Stimulated activated CD8-positive, alpha-beta memory T cell treated with anti-CD3 and anti-CD28 coated beads, Interleukin-2, amount 100 ng/mL, for 1 hour (primary cell): ENCODE data around the gene GPN1.
"Not testable (repeated sequence)": the region's sequence is repeated elsewhere in the genome, so short reads cannot be mapped to it uniquely, and the experiment has no call there.

Source experiments
- DNase-seq, 2 donors: peaks; one replicate each; pipeline ENCODE4 v3.0.0-alpha.2; 2020; ENCODE audit warnings: low read depth in 2 of 2

The GPN1 gene

DNA sequence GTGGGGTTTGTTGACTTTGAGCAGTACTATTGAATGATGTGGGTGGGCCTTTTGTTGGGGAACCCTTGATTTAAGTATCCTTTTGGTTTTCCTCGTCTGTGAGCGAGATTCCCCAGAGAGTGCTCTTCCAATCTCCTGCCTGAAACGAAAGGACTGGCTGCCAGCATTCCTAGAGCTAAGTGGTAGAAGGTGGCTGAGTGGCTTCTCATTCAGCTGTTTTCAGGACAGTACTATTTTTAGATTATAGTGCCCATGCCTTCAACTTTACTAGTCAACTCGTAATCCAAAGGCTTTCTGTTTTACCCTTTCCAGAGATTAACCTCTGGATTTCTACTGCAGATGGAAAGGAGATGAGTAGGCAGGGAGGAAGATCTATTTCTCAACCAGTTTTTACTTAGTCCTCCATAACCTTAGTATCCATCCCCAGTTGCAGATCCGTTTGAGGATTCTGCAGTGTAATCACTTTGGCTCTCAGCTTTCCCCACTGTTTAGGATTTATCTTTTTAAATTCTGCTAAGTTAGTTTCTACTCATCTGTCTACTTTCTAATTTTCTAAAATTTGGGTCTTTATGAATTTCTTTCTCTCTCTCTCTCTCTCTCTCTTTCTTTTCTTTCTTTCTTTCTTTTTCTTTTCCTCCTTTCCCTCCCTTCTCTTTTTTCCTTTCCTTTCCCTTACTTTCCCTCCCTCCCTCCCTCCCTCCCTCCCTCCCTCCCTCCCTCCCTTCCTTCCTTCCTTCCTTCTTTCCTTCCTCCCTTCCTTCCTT lies 44.1 kb downstream of the GPN1 start:
- DNase-seq, result no peak

DNA sequence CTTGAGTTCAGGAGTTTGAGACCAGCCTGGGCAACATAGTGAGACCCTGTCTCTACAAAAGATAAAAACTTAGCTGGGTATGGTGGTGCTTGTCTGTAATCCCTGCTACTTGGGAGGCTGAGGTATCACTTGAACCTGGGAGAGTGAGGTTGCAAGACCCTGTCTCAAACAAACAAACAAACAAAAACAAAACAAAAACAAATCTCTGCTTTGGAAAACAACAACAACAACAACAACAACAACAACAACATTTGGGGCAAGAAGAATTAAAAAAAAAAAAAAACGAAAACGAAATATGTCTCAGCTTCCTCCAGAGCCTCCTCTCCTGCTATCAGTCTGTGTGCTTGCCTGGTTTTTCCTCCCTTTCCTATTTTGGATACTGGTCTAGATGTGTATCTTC lies 51.7 kb downstream of the GPN1 start:
- DNase-seq, result no peak

DNA sequence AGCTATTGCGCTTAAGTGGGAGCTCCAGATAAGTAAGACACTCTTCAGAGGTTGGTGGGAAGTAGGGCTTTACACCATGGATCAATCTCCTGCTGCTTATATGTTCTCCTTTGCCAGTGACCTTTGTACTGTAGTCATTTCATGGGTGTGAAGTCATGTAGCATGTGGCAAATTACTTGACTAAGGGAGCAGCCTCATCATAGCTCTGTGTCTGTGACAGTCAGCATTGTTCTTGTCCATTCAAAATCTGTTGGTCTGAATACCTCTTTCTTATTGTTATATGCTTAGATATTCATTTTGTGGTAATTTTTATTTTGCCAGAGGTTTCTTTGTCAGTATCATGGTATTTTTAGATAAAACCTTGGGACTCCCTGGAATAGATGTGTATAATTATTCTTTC lies 53.0 kb downstream of the GPN1 start:
- no peak for DNase-seq

DNA sequence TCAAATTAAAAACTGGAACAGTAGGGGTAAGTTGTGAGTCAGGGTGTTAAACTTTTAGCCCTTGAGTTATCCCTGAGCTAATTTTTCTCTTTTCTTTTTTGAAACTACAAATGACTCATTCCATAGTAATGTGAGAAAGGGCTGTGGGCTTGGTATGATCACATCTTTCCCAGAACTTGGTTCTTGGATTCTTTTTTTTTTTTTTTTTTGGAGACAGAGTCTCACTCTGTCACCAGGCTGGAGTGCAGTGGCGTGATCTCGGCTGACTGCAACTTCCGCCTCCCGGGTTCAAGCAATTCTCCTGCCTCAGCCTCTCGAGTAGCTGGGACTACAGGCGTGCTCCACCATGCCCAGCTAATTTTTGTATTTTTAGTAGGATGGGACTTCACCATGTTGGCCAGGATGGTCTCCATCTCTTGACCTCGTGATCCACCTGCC lies 53.5 kb downstream of the GPN1 start:
- DNase-seq, result not testable (repeated sequence)

DNA sequence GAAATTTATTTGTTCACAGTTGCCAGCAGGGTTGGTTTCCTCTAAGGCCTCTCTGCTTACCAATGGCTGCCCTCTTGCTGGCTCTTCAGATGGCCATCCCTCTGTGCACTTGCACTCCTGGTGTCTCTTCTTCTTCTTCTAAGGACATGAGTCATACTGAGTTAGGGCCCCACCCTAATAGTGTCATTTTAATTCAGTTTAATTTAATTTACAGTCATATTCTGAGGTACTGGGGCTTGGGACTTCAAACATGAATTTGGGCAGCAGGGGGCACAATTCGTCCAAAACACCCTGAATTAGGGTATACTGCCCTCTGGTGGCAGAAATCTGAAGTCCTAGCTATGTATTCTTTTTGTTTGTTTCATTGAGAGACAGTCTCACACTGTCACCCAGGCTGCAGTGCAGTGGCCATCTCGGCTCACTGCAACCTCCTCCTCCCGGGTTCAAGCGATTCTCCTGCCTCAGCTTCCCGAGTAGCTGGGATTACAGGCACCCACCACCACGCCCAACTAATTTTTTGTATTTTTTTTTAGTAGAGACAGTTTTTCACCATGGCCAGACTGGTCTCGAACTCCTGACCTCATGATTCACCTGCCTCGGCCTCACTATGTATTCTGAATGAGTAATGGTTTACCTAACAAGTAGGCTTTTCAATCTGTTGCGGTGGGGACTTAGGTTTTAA lies 54.7 kb downstream of the GPN1 start:
- DNase-seq, result peak; percentile 60 to 69

DNA sequence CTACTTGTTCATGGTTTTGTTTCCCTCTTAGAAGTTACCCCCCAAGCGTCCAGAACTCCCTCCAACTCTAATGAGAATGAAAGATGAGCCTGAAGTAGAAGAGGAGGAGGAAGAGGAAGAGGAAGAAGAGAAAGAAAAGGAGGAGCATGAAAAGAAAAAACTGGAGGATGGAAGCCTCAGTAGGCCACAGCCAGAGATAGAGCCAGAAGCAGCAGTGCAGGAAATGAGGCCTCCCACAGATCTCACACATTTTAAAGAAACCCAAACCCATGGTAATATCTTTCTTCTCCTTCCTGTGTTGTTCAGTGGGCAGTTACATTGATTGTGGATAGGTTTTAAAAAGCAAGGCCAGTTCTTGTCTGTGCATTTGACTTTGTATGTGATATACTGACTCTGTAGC lies 56.2 kb downstream of the GPN1 start:
- not testable (repeated sequence) for DNase-seq

- no peak for DNase-seq
Observed at GRCh38 chr2:27685577-27685976, 56.7 kb downstream of the GPN1 start.

DNA sequence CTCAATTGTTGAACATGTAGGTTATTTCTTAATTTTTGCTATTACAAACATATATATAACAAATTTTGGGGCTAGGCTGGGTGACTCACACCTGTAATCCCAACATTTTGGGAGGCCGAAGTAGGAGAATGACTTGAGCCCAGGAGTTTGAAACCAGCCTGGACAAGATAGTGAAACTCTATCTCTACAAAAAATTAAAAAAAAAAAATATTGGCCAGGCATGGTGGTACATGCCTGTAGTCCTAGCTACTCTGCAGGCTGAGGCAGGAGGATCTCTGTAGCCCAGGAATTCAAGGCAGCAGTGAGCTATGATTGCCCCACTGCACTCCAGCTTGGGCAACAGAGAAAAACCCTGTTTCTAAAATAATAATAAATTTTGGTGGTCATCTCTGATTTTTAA lies 58.4 kb downstream of the GPN1 start:
- DNase-seq, result no peak

DNA sequence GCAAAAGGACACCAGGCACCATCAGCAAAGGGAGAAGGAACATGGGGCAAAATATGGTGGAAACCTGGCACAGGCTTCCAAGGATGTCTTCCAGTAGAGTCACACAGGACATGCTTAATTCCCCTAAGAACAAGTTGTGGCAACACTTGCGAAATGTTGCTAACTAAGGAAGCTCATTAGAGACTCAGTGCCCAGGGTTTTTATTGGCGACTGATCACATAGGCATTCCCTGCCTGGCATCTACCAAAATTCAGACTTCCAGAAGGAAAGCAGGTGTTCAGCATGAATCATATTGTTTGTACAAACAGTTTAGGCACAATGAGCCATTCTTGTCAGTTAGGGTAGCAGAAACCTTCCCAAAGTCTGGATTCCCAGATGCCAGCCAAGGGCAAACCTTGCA lies 60.6 kb downstream of the GPN1 start:
- DNase-seq, result no peak

GRCh38 chr2:27690052-27690451 lies 61.2 kb downstream of the GPN1 start:
- no peak for DNase-seq

- DNase-seq, result no peak
Observed at GRCh38 chr2:27697660-27698059, 68.8 kb downstream of the GPN1 start.
